OCI-LY7 (cell line): ENCODE results near the gene GOLGA7B. TPM values are rescaled to one million over a fixed set of nuclear protein-coding genes. Genes with fewer than 3 reads are reported as not detected.

Experiments
- BruUV-seq: library from RNA; stranded (reverse); fragments of 400-500 nt; replicated peaks from 2 replicates; lab custom pipeline; 2021; lab: Mats Ljungman, UMichigan
- CTCF ChIA-PET: fragments of 300-600 bp; sonication (Branson Sonifier 250); formaldehyde crosslinking; loops from one replicate; lab custom pipeline; 2022; ENCODE audit warnings: antibody characterized with exemption; ENCODE audit not compliant: unreplicated experiment; lab: Charles Lee
- POLR2A ChIA-PET: fragments of 300-600 bp; sonication (Branson Sonifier 250); formaldehyde crosslinking; loops from one replicate; lab custom pipeline; 2022; ENCODE audit warnings: antibody characterized with exemption; lab: Charles Lee
- DNase-seq: peaks from one replicate; pipeline ENCODE4 v3.0.0-alpha.2; 2015; ENCODE audit warnings: low spot score
- H2AFZ ChIP-seq: fragments of 200-600 bp; sonication (generic), shearing (Covaris generic); 2 replicates; pipeline ENCODE4 v1.6.1; 2014; ENCODE audit warnings: mild to moderate bottlenecking, antibody characterized with exemption, low read length, moderate library complexity
- H3K27ac ChIP-seq: fragments of 200-600 bp; sonication (generic); 2 replicates; pipeline ENCODE4 v1.5.1; 2014; ENCODE audit warnings: mixed run types, low read depth, mild to moderate bottlenecking, moderate library complexity, low read length, inconsistent platforms; ENCODE audit not compliant: poor library complexity, severe bottlenecking
- H3K36me3 ChIP-seq: fragments of 200-600 bp; sonication (generic); 2 replicates; pipeline ENCODE4 v1.6.1; 2014; ENCODE audit warnings: mild to moderate bottlenecking, antibody characterized with exemption, low read length, moderate library complexity, mixed read lengths; ENCODE audit not compliant: insufficient read depth
- H3K4me1 ChIP-seq: fragments of 200-600 bp; sonication (generic); 2 replicates; pipeline ENCODE4 v1.5.1; 2014; ENCODE audit warnings: mild to moderate bottlenecking, low read length; ENCODE audit not compliant: insufficient read depth, poor library complexity, severe bottlenecking
- H3K4me2 ChIP-seq: fragments of 200-600 bp; sonication (generic); 2 replicates; pipeline ENCODE4 v1.6.1; 2014; ENCODE audit warnings: mild to moderate bottlenecking, low read length
- H3K4me3 ChIP-seq: fragments of 200-600 bp; sonication (generic); 2 replicates; pipeline ENCODE4 v1.5.1; 2014; ENCODE audit warnings: mild to moderate bottlenecking, low read depth, low read length; ENCODE audit not compliant: poor library complexity, severe bottlenecking
- H3K79me2 ChIP-seq: fragments of 200-600 bp; sonication (generic); 2 replicates; pipeline ENCODE4 v1.6.1; 2016; ENCODE audit warnings: low read depth, mild to moderate bottlenecking, low read length, moderate library complexity, mixed read lengths; ENCODE audit not compliant: insufficient read depth
- H3K9me2 ChIP-seq: fragments of 200-600 bp; sonication (generic); 2 replicates; pipeline ENCODE4 v1.6.1; 2016; ENCODE audit warnings: mild to moderate bottlenecking, low read length, mixed read lengths; ENCODE audit not compliant: insufficient read depth
- H3K9me3 ChIP-seq: fragments of 200-600 bp; sonication (generic); 2 replicates; pipeline ENCODE4 v1.6.1; 2014; ENCODE audit warnings: mild to moderate bottlenecking, mixed run types, low read length, mixed read lengths
- H4K20me1 ChIP-seq: fragments of 200-600 bp; sonication (generic); 2 replicates; pipeline ENCODE4 v1.6.1; 2014; ENCODE audit warnings: mild to moderate bottlenecking, antibody characterized with exemption, low read length, moderate library complexity, mixed read lengths; ENCODE audit not compliant: insufficient read depth
- CTCF ChIP-seq: fragments of 200-600 bp; sonication (generic); conservative IDR thresholded peaks from 2 replicates; pipeline ENCODE4 v1.5.1; 2014; ENCODE audit warnings: mild to moderate bottlenecking, antibody characterized with exemption, low read length, moderate library complexity, mixed read lengths
- EZH2phosphoT487 ChIP-seq: fragments of 200-600 bp; sonication (generic); IDR thresholded peaks from 2 replicates; pipeline ENCODE4 v1.6.1; 2018; ENCODE audit warnings: low read depth, borderline replicate concordance, mild to moderate bottlenecking, mixed run types, antibody characterized with exemption, low read length, moderate library complexity, mixed read lengths
- intact Hi-C: fragments of 100-400 bp; cut with micrococcal nuclease; formaldehyde crosslinking; loops from one replicate; pipeline ENCODE4 v1.10.0; 2022; ENCODE audit not compliant: unreplicated experiment
- total RNA-seq, 2 experiments: library from RNA; depleted of rRNA in 1 of 2; stranded (reverse); fragments of >200 nt in 1 of 2; shearing (Covaris generic) in 1 of 2; gene quantifications; 2 replicates each; pipeline ENCODE4 v1.2.3, GENCODE V29; 2014 to 2022

GOLGA7B gene
- total RNA-seq, 2 experiments from 2014 or later, result 0.08 to 0.09 TPM

- Histone ChIP-seq H3K27ac (no peak overlapping the region), H4K20me1 (no peaks in the 10 kb centered on the region), H2AFZ (no peak overlapping the region), H3K9me2 (no peaks in the 10 kb centered on the region), H3K9me3 (no peaks in the 10 kb centered on the region), H3K79me2 (no peaks in the 10 kb centered on the region), H3K4me2 (no peak overlapping the region), H3K4me3 (no peak overlapping the region), H3K4me1 (no peaks in the 10 kb centered on the region), H3K36me3 (no peaks in the 10 kb centered on the region)
- ChIA-PET POLR2A (no interaction called here), CTCF (no interaction called here)
- no peak for DNase-seq
- no TSS peak for BruUV-seq
- TF ChIP-seq CTCF (no peak), EZH2phosphoT487 (no peak)
- intact Hi-C loops, result no loop called here
These were observed 43.3 kb downstream of the GOLGA7B start for GRCh38 chr10:97892939-97893338.

- TF ChIP-seq EZH2phosphoT487, result no peak
- TF ChIP-seq CTCF, result no peak
- Histone ChIP-seq H3K4me1 (no peaks in the 10 kb centered on the region), H4K20me1 (no peaks in the 10 kb centered on the region), H3K27ac (no peak overlapping the region), H2AFZ (no peak overlapping the region), H3K79me2 (no peaks in the 10 kb centered on the region), H3K9me2 (no peaks in the 10 kb centered on the region), H3K4me2 (no peak overlapping the region), H3K36me3 (no peaks in the 10 kb centered on the region), H3K4me3 (no peak overlapping the region), H3K9me3 (no peaks in the 10 kb centered on the region)
- BruUV-seq, result no TSS peak
- DNase-seq, result no peak
- ChIA-PET CTCF (no interaction called here), POLR2A (interaction anchor here (0.6 to 0.7 kb wide), 2 partner anchors 9 to 24 kb away, joined by 3 to 4 read pairs; no protein-coding TSS in a partner anchor)
- intact Hi-C loops, result no loop called here
These were observed 44.4 kb downstream of the GOLGA7B start for GRCh38 chr10:97894092-97894491.

- intact Hi-C loops, result no loop called here
- Histone ChIP-seq H3K36me3 (no peaks in the 10 kb centered on the region), H3K27ac (no peak overlapping the region), H3K9me2 (no peaks in the 10 kb centered on the region), H4K20me1 (no peaks in the 10 kb centered on the region), H3K4me3 (no peak overlapping the region), H3K4me1 (no peaks in the 10 kb centered on the region), H3K4me2 (no peak overlapping the region), H3K79me2 (no peaks in the 10 kb centered on the region), H3K9me3 (no peaks in the 10 kb centered on the region), H2AFZ (no peak overlapping the region)
- DNase-seq, result no peak
- BruUV-seq, result no TSS peak
- ChIA-PET POLR2A (no interaction called here), CTCF (no interaction called here)
- no peak for TF ChIP-seq CTCF
- TF ChIP-seq EZH2phosphoT487, result no peak
These were observed 45.4 kb downstream of the GOLGA7B start for GRCh38 chr10:97895084-97895483.
